HG02678 (cell line): ENCODE data around the gene OSBPL1A.

Experiments
- ATAC-seq: cut with Tn5 transposase; IDR thresholded peaks from one replicate; pipeline ENCODE4 v1.9.1; 2021; ENCODE audit warnings: mild to moderate bottlenecking, moderate library complexity; ENCODE audit not compliant: unreplicated experiment

The OSBPL1A gene

GRCh38 chr18:24270358-24270936 is 127.2 kb downstream of the OSBPL1A start:
- no peak for ATAC-seq

- ATAC-seq = no peak
These were observed 128.7 kb downstream of the OSBPL1A start for GRCh38 chr18:24268784-24269550.

DNA sequence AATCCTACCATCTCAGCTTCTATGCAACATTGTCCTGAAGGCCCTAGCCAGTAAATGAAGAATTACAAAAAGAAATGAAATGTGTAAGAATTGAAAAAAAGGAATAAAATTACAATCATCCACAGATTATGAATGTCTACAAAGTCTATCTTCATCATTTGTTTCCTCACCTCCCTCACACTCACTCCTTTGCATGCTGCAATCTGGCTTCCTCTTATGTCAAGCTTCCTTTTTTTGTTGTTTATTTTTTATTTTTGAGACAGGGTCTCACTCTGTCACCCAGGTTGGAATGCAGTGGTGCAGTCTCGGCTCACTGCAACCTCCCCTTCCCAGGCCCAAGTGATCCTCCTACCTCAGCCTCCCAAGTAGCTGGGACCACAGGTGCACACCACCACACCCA is 129.7 kb downstream of the OSBPL1A start:
- ATAC-seq = no peak

DNA sequence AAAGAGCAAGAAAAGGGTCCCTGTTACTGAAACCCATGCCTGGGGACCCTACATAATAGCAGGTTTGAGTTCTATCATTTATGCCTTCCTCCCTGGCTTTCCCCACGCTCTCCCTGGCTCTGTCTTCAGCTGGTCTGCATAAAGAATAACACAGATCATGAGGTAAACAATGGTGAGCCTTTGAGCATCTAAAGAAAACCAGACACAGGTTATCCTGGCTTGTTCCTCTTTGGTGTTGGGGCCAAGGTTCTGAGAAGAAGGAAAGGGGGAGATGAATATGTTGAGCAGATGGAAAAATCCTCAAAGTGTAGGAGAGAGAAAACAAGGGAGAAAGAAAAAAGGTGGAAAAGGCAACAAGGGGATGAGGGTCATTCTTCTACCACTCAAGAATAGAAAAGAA is 131.5 kb downstream of the OSBPL1A start:
- no peak for ATAC-seq

DNA sequence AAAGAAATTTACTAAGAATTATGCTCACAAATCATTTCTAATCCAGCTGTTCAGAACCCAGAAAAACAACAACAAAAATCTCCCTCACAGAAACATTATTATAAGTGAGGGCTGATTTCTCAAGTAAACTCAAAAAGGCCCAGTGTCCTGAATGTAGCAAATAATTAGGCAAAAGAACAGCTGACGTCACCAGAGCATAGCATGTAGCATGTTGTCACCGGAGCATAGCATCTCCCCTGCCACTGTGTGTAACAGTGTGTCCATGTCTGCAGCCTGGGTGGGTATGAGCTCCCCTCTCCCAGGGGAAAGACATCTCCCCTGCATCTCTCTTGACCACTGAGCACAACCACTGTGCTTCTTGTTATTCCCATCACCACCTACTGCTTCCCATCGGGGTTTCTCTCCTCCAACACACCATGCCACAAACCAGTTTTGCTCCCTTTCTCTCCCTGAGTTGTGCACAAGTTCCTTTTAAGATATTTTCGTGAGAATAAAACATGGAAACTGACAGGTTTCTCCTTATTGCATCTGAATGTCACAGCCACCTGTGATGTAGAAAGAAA is 132.0 kb downstream of the OSBPL1A start:
- no peak for ATAC-seq

- no peak for ATAC-seq
These were observed 134.6 kb downstream of the OSBPL1A start for GRCh38 chr18:24263050-24263449.

- no peak for ATAC-seq
These were observed 135.5 kb downstream of the OSBPL1A start for GRCh38 chr18:24262087-24262486.

DNA sequence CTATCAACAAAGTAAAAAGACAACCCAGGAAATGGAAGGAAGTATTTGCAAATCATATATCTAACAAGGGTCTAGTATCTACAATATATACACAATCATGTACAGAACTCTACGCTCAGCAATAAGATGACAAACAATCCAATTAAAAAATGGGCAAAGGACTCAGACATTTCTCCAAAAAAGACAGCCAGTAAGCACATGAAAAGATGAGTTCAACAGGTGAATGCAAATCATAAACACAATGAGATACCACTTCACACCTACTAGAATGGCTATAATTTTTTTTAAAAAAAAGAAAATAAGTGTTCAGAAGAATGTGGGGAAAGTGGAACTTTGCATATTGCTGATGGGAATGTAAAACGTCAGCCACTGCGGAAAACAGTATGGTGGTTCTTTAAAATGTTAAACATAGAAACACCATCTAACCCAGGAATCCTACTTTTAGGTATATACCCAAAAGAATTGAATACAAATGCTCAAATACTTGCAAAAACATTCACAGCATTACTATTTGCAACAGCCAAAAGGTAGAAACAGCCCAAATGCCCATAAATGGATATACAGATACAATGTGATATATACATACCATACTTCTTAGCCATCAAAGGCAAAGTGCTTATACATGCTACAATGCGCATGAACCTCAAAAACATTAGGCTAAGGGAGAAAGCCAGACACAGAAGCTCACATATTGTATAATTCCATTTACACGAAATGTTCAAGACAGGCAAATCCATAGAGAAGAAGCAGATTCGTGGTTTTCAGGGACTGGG is 137.6 kb downstream of the OSBPL1A start:
- ATAC-seq = no peak

DNA sequence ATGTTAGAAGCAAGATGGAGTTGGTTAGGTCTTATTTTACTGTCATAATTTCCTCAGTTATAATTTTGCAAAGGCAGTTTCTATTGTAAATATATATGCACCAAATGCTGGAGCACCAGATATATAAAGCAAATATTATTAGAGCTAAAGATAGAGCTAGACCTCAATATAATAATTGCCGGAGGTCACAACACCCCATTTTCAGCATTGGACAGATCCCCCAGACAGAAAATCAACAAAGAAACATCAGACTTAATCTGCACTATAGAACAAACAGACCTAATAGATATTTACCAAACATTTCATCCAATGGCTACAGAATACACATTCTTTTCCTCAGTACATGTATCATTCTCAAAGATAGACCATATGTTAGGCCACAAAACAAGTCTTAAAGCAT is 143.6 kb downstream of the OSBPL1A start:
- ATAC-seq = no peak

- ATAC-seq = no peak
These were observed 147.9 kb downstream of the OSBPL1A start for GRCh38 chr18:24249716-24250115.

- no peak for ATAC-seq
These were observed 149.3 kb downstream of the OSBPL1A start for GRCh38 chr18:24248359-24248758.

DNA sequence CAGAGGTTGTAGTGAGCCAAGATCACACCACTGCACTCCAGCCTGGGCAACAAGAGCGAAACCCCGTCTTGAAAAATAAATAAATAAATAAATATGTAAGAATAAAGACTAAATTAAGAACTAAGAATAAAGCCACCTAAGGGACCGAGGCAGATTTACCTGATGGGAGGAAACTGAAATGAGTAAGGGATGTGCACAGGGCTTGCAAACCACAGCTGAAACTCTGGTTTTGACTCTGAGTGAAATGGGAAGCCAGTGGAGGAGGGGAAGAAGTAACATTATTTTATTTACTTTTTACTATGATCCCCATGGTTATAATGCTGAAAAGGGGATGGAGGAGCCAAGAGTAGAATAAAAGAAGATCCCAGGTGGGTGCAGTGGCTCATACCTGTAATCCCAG is 151.5 kb downstream of the OSBPL1A start:
- ATAC-seq = peak; percentile 56

GRCh38 chr18:24244698-24245097 is 152.9 kb downstream of the OSBPL1A start:
- no peak for ATAC-seq

- ATAC-seq = no peak
These were observed 153.9 kb downstream of the OSBPL1A start for GRCh38 chr18:24243677-24244076.

GRCh38 chr18:24239341-24239740 is 158.3 kb downstream of the OSBPL1A start:
- no peak for ATAC-seq

DNA sequence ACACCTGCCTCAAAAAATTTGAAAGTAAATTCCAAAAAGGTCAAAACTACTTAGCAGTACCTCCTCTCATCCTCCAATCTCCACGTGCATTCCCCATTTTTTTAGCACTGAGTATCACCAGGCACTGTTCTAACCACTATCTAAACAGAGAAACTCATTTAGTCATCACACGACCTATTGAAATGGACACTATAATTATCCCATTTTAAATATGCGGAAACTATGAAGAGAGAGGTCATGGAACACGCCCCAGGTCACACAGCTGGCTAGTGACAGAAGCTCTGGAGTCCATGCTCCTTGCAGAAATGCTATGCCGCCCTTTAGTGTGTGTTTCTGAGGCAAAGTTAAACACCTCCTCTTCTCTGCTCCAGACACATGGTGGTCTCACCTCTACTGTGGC is 159.2 kb downstream of the OSBPL1A start:
- ATAC-seq = no peak

- ATAC-seq = no peak
These were observed 162.7 kb downstream of the OSBPL1A start for GRCh38 chr18:24234850-24235418.

DNA sequence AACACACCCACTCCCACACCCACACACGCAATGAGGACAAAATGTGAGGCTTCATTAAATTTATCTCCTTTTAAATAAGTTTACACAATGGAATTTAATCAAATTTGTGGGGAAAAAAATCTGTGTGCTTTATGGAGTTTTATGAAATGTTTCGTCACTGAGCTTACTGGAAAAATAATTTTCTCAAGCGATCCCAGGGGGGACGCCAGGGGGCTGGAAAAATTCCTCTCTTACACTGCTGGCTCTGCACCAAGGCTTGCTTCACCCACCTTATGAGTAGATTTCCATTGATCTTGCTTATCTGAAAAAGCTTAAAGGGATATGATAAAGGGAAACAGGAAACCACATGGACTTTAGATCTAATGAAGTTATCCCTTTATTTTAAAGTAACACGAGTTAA is 163.3 kb downstream of the OSBPL1A start:
- ATAC-seq = no peak

DNA sequence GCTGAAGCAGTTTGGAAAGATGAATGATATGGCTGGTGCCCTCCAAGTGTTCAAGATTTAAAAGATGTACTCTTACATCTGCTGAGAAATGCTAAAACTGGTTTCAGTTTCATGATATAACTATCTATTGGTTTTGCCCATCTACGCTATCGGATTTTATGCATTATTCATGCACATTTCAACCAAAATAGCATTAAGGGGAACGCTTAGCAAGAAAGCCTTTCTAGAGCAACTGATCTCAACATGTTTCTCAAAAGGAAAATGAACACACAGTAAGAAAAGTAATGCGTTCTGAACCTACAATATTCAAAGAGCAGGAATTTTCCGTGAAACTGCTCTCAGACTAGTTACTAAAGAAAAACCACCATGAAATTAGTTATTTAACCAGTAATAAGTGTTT is 164.8 kb downstream of the OSBPL1A start:
- ATAC-seq = no peak

- no peak for ATAC-seq
These were observed 165.6 kb downstream of the OSBPL1A start for GRCh38 chr18:24231773-24232735.
